Fibroblast of pulmonary artery (primary cell): ENCODE measurements around the gene SERTM1.

Source experiments
- DNase-seq: peaks from one replicate; pipeline ENCODE4 v3.0.0-alpha.2; 2010; ENCODE audit warnings: low read depth
- H3K4me3 ChIP-seq: replicated peaks from 2 replicates; pipeline ENCODE4 v1.5.1; 2011; ENCODE audit warnings: low read depth, mild to moderate bottlenecking, control low read depth, low read length, moderate library complexity
- CTCF ChIP-seq: IDR thresholded peaks from 2 replicates; pipeline ENCODE4 v1.5.1; 2011; ENCODE audit warnings: mild to moderate bottlenecking, control low read depth, low read length, inconsistent platforms; ENCODE audit errors: missing control alignments

The SERTM1 gene

GRCh38 chr13:36680913-36681312 is 7.1 kb downstream of the SERTM1 start:
- no peak overlapping the region for H3K4me3 ChIP-seq
- DNase-seq: peak; percentile 6
- TF ChIP-seq CTCF: no peak

GRCh38 chr13:36681894-36682624 is 8.2 kb downstream of the SERTM1 start:
- no peak for TF ChIP-seq CTCF
- H3K4me3 ChIP-seq: no peak overlapping the region
- no peak for DNase-seq

GRCh38 chr13:36683701-36684100 is 9.9 kb downstream of the SERTM1 start:
- H3K4me3 ChIP-seq: no peak overlapping the region
- TF ChIP-seq CTCF: no peak
- DNase-seq: no peak

- no peak overlapping the region for H3K4me3 ChIP-seq
- TF ChIP-seq CTCF: no peak
- peak; percentile 26 for DNase-seq
Observed at GRCh38 chr13:36685927-36686326, 12.1 kb downstream of the SERTM1 start.

GRCh38 chr13:36696410-36697010 is 22.7 kb downstream of the SERTM1 start:
- H3K4me3 ChIP-seq: no peak overlapping the region
- no peak for DNase-seq
- TF ChIP-seq CTCF: no peak

GRCh38 chr13:36700170-36700569 is 26.4 kb downstream of the SERTM1 start:
- DNase-seq: no peak
- TF ChIP-seq CTCF: no peak
- H3K4me3 ChIP-seq: no peak overlapping the region

- no peak for TF ChIP-seq CTCF
- DNase-seq: peak; percentile 57
- no peak overlapping the region for H3K4me3 ChIP-seq
Observed at GRCh38 chr13:36706755-36707154, 32.9 kb downstream of the SERTM1 start.
